WI38 (cell line): ENCODE measurements around the gene DNAAF8.

ENCODE experiments used
- H3K4me3 ChIP-seq: 2 replicates; pipeline ENCODE4 v1.5.1; 2011; ENCODE audit warnings: low read depth, mild to moderate bottlenecking, control low read depth, low read length
- CTCF ChIP-seq: IDR thresholded peaks from 2 replicates; pipeline ENCODE4 v1.5.1; 2012; ENCODE audit warnings: low read depth, mild to moderate bottlenecking, control low read depth, low read length

Gene DNAAF8

GRCh38 chr16:4795828-4796572 is 61.7 kb downstream of the DNAAF8 start:
- no peak for TF ChIP-seq CTCF
- no peak overlapping the region for H3K4me3 ChIP-seq

DNA sequence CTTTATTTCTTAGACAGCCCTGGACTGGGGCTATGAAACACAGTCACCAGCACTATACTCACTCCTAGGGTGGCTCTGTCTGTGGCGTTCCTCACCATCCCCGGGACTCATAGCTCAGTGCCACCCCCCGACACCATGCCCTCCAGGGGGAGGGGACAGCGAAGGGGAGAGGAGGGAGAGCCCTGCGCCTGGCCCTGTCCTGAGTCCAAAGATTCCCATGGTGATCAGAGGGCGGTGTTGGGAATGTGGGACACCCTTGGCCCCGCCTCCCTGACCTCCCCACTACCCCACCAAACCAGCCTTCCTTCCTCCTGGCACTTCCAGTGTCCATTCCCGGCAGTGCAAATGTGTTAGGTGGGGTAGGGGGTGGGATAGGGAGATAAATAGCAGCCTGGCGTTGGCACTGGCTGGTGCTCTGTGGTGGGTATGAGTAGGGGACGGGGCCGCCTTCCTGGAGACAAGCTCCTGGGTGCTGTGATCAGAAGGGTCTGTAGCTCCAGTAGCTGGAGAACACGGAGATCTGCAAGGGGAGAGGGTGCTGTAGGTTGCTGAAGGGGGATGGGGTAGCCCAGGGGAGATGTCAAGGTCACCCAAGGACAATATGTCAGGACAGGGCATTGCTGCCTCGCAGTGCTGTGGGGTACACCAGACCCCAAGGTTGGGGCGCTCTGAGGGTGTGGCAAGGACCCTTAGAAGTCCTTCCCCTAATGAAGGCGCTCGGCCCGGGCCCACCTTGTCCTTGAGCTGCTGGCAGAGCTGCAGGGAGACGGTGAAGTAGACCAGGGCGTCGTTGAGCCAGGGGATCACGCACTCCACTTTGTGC is 62.9 kb downstream of the DNAAF8 start:
- no peak overlapping the region for H3K4me3 ChIP-seq
- TF ChIP-seq CTCF: no peak

DNA sequence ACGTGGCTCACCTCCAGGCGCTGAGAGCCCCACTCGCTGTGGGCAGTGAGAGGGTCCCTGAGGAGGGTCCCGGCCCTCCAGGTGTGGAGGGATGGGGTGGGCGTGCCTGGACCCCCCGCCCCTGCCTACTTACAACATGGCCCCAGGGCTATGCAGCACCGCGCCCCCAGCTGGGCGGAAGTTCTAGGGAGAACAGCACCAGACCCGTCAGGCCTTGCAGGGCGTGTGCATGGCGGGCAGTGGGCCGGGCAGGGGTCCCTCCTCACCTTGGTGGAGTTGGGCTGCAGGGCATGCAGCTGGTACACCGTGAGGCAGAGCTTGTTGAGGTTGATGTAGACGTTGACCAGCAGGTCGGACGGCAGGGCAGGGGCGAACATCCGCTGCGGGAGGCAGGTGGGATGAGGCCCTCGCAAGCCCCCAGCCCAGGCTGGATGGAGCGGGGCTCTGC is 63.5 kb downstream of the DNAAF8 start:
- no peak overlapping the region for H3K4me3 ChIP-seq
- TF ChIP-seq CTCF: no peak

DNA sequence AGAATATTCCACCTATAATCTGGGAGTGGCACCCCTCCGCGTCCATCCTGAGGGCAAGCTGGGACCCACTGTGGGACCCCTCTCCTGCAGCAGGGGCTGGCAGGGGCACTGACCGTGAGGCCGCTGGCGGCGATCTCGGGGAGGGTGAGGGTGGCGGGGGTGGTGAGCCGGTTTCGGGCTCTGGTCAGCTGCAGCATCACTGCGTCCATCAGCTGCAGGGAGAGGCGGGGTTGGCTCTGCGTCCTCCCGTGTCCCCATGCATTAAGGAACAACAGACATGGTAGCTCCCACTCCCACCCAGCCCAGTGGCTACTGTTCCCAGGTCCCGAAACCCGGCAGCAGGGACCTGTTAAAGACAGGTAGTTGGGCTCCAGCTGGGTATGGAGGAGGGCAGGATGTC is 64.1 kb downstream of the DNAAF8 start:
- no peak for TF ChIP-seq CTCF
- H3K4me3 ChIP-seq: no peak overlapping the region
